Measurements from ENCODE around the gene SLC38A11.

Gene SLC38A11

DNA sequence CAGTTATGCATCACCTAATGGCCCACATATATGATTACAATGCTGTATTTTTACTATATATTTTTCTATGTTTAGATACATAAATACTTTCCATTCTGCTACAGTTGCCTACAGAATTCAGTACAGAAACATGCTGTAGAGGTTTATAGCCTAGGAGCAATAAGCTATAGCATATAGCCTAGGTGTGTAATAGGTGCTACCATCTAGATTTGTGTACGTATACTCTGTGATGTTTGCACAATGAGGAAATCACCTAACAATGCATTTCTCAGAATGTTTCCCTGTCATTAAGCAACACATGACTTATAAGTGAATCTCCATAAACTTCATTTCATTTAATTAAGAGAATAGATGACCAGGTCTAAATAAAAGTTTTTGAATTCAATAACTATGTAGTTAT is 43.5 kb downstream of the SLC38A11 start:
- Histone ChIP-seq H2BK12ac (ENCODE audit: low read length in 2 of 2) (no peak overlapping the region), H3K4me3 (ENCODE audit: insufficient read depth in 1 of 2, low read depth in 1 of 2, low read length in 2 of 2) (no peak overlapping the region), H3K4ac (ENCODE audit: low read depth in 1 of 2, low read length in 2 of 2) (no peak overlapping the region), H2BK120ac (ENCODE audit: low read depth, low read length) (no peak overlapping the region), H4K91ac (ENCODE audit: low read length) (no peak overlapping the region), H2BK5ac (ENCODE audit: low read depth, low read length, poor library complexity, severe bottlenecking) (no peak overlapping the region), H3K36me3 (ENCODE audit: control insufficient read depth in 1 of 2, insufficient read depth in 2 of 2, low read depth in 1 of 2, low read length in 2 of 2) (no peaks in the 10 kb centered on the region), H3K4me1 (ENCODE audit: control insufficient read depth, insufficient read depth, low read depth, low read length) (no peaks in the 10 kb centered on the region), H2AFZ (ENCODE audit: low read depth, low read length) (no peak overlapping the region), H2AK5ac (ENCODE audit: low read length, severe bottlenecking) (no peak overlapping the region), H3K27me3 (ENCODE audit: control insufficient read depth in 1 of 2, insufficient read depth in 1 of 2, low read length in 2 of 2) (no peaks in the 10 kb centered on the region), H3K18ac (ENCODE audit: low read depth in 1 of 2, low read length in 2 of 2) (no peak overlapping the region), H3K14ac (ENCODE audit: low read length in 2 of 2) (no peak overlapping the region), H3K4me2 (ENCODE audit: low read length, poor library complexity, severe bottlenecking) (no peak overlapping the region), H3K27ac (ENCODE audit: low read length, poor library complexity, severe bottlenecking) (no peak overlapping the region), H3K9ac (ENCODE audit: low read length) (no peak overlapping the region), H4K8ac (ENCODE audit: low read length) (no peak overlapping the region), H2BK15ac (ENCODE audit: low read depth, poor library complexity, severe bottlenecking) (no peak overlapping the region), H3K9me3 (ENCODE audit: control insufficient read depth, low read length) (no peaks in the 10 kb centered on the region), H3K79me1 (replicated peaks; ENCODE audit: low read length, poor library complexity, severe bottlenecking) (no peaks in the 10 kb centered on the region), H3K23ac (ENCODE audit: low read length in 2 of 2) (no peak overlapping the region)
- WGBS = no CpG with 5 or more reads among the region's 1 CpG
- no peak for DNase-seq

DNA sequence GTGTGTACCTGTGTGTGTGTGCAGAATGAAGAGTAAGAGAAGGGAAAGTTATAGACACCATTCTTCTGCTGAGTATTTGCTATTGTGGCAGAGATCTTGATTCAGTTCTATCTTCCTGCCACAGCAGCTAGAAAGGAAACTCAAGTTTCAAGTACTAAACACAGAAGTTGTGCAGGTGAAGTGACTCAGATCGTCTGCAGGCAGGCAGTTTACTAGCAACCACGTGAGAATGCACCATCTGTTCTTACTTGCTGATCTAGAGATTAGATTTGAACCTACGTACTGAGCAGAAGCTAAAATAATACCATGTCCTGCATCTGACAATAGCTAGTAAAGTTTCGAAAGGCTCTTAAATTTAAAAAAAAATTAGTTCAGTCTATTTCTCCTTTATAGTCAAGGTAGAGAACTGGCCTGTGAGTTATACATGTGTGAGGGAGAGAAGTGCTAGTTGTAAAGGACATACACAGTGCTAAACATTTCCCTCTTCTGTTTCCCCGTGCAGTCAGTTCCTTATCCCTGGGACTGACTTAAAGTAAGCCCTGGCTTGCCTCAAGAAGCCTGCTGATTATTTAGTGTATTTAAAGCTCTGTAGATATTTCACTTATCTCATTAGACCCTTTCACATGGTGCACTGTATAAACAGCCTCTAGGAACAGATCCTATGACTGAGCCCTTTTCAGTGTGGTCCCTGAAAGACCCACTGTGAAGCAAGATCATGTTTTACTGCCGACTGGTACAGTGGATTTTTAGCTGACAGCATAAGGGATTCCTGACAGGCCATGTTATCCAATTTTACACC is 45.0 kb downstream of the SLC38A11 start:
- Histone ChIP-seq H3K79me1 (replicated peaks; ENCODE audit: low read length, poor library complexity, severe bottlenecking) (no peaks in the 10 kb centered on the region), H3K4me2 (ENCODE audit: low read length, poor library complexity, severe bottlenecking) (no peak overlapping the region), H2BK5ac (ENCODE audit: low read depth, low read length, poor library complexity, severe bottlenecking) (no peak overlapping the region), H2BK15ac (ENCODE audit: low read depth, poor library complexity, severe bottlenecking) (no peak overlapping the region), H3K9me3 (ENCODE audit: control insufficient read depth, low read length) (no peaks in the 10 kb centered on the region), H3K27me3 (ENCODE audit: control insufficient read depth in 1 of 2, insufficient read depth in 1 of 2, low read length in 2 of 2) (no peaks in the 10 kb centered on the region), H3K9ac (ENCODE audit: low read length) (no peak overlapping the region), H2BK12ac (ENCODE audit: low read length in 2 of 2) (no peak overlapping the region), H3K27ac (ENCODE audit: low read length, poor library complexity, severe bottlenecking) (peak overlapping the region; percentile 8), H2AK5ac (ENCODE audit: low read length, severe bottlenecking) (no peak overlapping the region), H4K8ac (ENCODE audit: low read length) (no peak overlapping the region), H2BK120ac (ENCODE audit: low read depth, low read length) (no peak overlapping the region), H3K4me1 (ENCODE audit: control insufficient read depth, insufficient read depth, low read depth, low read length) (no peaks in the 10 kb centered on the region), H3K4me3 (ENCODE audit: insufficient read depth in 1 of 2, low read depth in 1 of 2, low read length in 2 of 2) (no peak overlapping the region), H3K4ac (ENCODE audit: low read depth in 1 of 2, low read length in 2 of 2) (no peak overlapping the region), H2AFZ (ENCODE audit: low read depth, low read length) (no peak overlapping the region), H3K18ac (ENCODE audit: low read depth in 1 of 2, low read length in 2 of 2) (no peak overlapping the region), H3K36me3 (ENCODE audit: control insufficient read depth in 1 of 2, insufficient read depth in 2 of 2, low read depth in 1 of 2, low read length in 2 of 2) (no peaks in the 10 kb centered on the region), H3K23ac (ENCODE audit: low read length in 2 of 2) (no peak overlapping the region), H3K14ac (ENCODE audit: low read length in 2 of 2) (no peak overlapping the region), H4K91ac (ENCODE audit: low read length) (no peak overlapping the region)
- DNase-seq = peak; percentile 75
- 35% methylated on average over 4 of the region's 6 CpGs for WGBS

DNA sequence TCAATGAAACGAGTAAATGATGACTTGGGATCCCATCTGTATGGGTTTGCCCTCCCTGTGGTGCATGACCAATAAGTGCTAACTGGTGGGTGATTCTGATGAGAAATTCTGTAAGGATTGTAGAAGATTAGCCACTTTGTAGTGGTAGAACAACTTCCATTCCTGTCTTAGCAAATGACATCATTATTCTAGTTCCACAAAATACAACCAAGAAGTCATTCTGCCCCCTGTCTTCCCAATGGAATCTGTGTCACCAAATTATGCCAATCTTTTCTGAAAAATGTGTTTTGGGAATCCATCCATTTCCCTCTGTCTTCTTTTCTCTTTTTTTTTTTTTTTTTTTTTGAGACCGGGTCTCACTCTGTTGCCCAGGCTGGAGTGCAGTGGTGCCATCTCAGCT is 48.4 kb downstream of the SLC38A11 start:
- H2AK5ac ChIP-seq (ENCODE audit: low read length, severe bottlenecking) = peak overlapping the region; percentile 38
- no peak for DNase-seq
- no peaks in the 10 kb centered on the region for H3K79me1 ChIP-seq (replicated peaks; ENCODE audit: low read length, poor library complexity, severe bottlenecking)
- WGBS = 100% methylated on average over 2 of the region's 2 CpGs
- H3K9me3 ChIP-seq (ENCODE audit: control insufficient read depth, low read length) = no peaks in the 10 kb centered on the region
- H2BK15ac ChIP-seq (ENCODE audit: low read depth, poor library complexity, severe bottlenecking) = no peak overlapping the region
- no peak overlapping the region for H2BK120ac ChIP-seq (ENCODE audit: low read depth, low read length)
- no peak overlapping the region for H2BK12ac ChIP-seq (ENCODE audit: low read length in 2 of 2)
- H3K14ac ChIP-seq (ENCODE audit: low read length in 2 of 2) = no peak overlapping the region
- no peaks in the 10 kb centered on the region for H3K27me3 ChIP-seq (ENCODE audit: control insufficient read depth in 1 of 2, insufficient read depth in 1 of 2, low read length in 2 of 2)
- H3K23ac ChIP-seq (ENCODE audit: low read length in 2 of 2) = no peak overlapping the region
- H4K8ac ChIP-seq (ENCODE audit: low read length) = no peak overlapping the region
- H4K91ac ChIP-seq (ENCODE audit: low read length) = no peak overlapping the region
- no peaks in the 10 kb centered on the region for H3K36me3 ChIP-seq (ENCODE audit: control insufficient read depth in 1 of 2, insufficient read depth in 2 of 2, low read depth in 1 of 2, low read length in 2 of 2)
- no peak overlapping the region for H3K27ac ChIP-seq (ENCODE audit: low read length, poor library complexity, severe bottlenecking)
- no peak overlapping the region for H2AFZ ChIP-seq (ENCODE audit: low read depth, low read length)
- no peak overlapping the region for H3K4me3 ChIP-seq (ENCODE audit: insufficient read depth in 1 of 2, low read depth in 1 of 2, low read length in 2 of 2)
- H2BK5ac ChIP-seq (ENCODE audit: low read depth, low read length, poor library complexity, severe bottlenecking) = no peak overlapping the region
- H3K9ac ChIP-seq (ENCODE audit: low read length) = no peak overlapping the region
- peak overlapping the region in 1 of 2 experiments; percentile 12 for H3K18ac ChIP-seq (ENCODE audit: low read depth in 1 of 2, low read length in 2 of 2)
- H3K4me1 ChIP-seq (ENCODE audit: control insufficient read depth, insufficient read depth, low read depth, low read length) = no peaks in the 10 kb centered on the region
- H3K4ac ChIP-seq (ENCODE audit: low read depth in 1 of 2, low read length in 2 of 2) = no peak overlapping the region
- H3K4me2 ChIP-seq (ENCODE audit: low read length, poor library complexity, severe bottlenecking) = no peak overlapping the region

DNA sequence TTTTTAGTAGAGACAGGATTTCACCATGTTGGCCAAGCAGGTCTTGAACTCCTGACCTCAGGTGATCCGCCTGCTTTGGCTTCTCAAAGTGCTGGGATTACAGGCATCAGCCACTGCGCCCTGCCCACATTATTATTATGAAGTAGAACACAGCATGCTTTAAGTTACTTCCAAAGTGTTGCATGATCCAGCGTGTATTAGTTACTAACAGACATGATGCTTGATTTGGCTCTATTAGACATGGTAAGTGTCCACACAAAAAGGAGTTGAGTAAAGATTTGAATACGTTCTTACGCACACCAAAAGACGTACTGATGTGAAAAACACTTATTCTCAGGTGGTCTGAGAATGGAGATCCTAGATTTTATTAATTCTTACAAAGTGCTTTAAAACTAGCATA is 50.0 kb downstream of the SLC38A11 start:
- H3K14ac ChIP-seq (ENCODE audit: low read length in 2 of 2) = no peak overlapping the region
- H3K4me3 ChIP-seq (ENCODE audit: insufficient read depth in 1 of 2, low read depth in 1 of 2, low read length in 2 of 2) = no peak overlapping the region
- H4K91ac ChIP-seq (ENCODE audit: low read length) = no peak overlapping the region
- H3K23ac ChIP-seq (ENCODE audit: low read length in 2 of 2) = no peak overlapping the region
- peaks cover 3% of the 10 kb centered on the region for H3K9me3 ChIP-seq (ENCODE audit: control insufficient read depth, low read length)
- H3K27me3 ChIP-seq (ENCODE audit: control insufficient read depth in 1 of 2, insufficient read depth in 1 of 2, low read length in 2 of 2) = no peaks in the 10 kb centered on the region
- no peak overlapping the region for H2AK5ac ChIP-seq (ENCODE audit: low read length, severe bottlenecking)
- no peak overlapping the region for H3K4me2 ChIP-seq (ENCODE audit: low read length, poor library complexity, severe bottlenecking)
- H3K4ac ChIP-seq (ENCODE audit: low read depth in 1 of 2, low read length in 2 of 2) = no peak overlapping the region
- WGBS = 100% methylated on average over 5 of the region's 6 CpGs
- no peak overlapping the region for H2AFZ ChIP-seq (ENCODE audit: low read depth, low read length)
- no peak overlapping the region for H3K9ac ChIP-seq (ENCODE audit: low read length)
- no peak overlapping the region for H3K18ac ChIP-seq (ENCODE audit: low read depth in 1 of 2, low read length in 2 of 2)
- no peak overlapping the region for H2BK12ac ChIP-seq (ENCODE audit: low read length in 2 of 2)
- H2BK120ac ChIP-seq (ENCODE audit: low read depth, low read length) = no peak overlapping the region
- no peak overlapping the region for H4K8ac ChIP-seq (ENCODE audit: low read length)
- H3K79me1 ChIP-seq (replicated peaks; ENCODE audit: low read length, poor library complexity, severe bottlenecking) = no peaks in the 10 kb centered on the region
- DNase-seq = no peak
- no peaks in the 10 kb centered on the region for H3K4me1 ChIP-seq (ENCODE audit: control insufficient read depth, insufficient read depth, low read depth, low read length)
- H2BK15ac ChIP-seq (ENCODE audit: low read depth, poor library complexity, severe bottlenecking) = no peak overlapping the region
- no peak overlapping the region for H3K27ac ChIP-seq (ENCODE audit: low read length, poor library complexity, severe bottlenecking)
- no peak overlapping the region for H2BK5ac ChIP-seq (ENCODE audit: low read depth, low read length, poor library complexity, severe bottlenecking)
- no peaks in the 10 kb centered on the region for H3K36me3 ChIP-seq (ENCODE audit: control insufficient read depth in 1 of 2, insufficient read depth in 2 of 2, low read depth in 1 of 2, low read length in 2 of 2)
